GM12875 (cell line): ENCODE data around the gene MUC21.

Source experiments
- H3K4me3 ChIP-seq: one replicate; pipeline ENCODE4 v1.5.1; 2011; ENCODE audit warnings: low read depth, low read length, control low read depth
- TF ChIP-seq, protein P1 (sequence below): IDR thresholded peaks from 2 replicates; pipeline ENCODE4 v1.5.1; 2011; ENCODE audit warnings: low read depth, mild to moderate bottlenecking, control low read depth, inconsistent platforms, low read length, moderate library complexity, borderline replicate concordance; ENCODE audit not compliant: insufficient read depth

MUC21 gene

DNA sequence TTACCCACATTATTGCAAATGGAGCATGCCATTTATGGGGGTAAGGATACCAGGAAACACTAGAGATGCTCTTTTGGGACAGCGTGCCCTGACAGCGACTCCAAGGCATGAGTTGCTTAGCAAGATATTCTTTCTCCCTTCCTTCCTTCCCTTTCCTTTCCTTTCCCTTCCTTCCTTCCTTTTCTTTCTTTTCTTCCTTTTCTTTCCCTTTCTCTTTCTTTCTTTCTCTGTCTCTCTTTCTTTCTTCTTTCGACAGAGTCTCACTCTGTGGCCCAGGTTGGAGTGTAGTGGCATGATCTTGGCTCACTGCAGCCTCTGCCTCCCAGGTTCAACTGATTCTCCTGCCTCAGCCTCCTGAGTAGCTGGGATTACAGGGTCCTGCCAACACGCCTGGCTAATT is 39.5 kb upstream of the MUC21 start:
- TF ChIP-seq, protein P1, sequence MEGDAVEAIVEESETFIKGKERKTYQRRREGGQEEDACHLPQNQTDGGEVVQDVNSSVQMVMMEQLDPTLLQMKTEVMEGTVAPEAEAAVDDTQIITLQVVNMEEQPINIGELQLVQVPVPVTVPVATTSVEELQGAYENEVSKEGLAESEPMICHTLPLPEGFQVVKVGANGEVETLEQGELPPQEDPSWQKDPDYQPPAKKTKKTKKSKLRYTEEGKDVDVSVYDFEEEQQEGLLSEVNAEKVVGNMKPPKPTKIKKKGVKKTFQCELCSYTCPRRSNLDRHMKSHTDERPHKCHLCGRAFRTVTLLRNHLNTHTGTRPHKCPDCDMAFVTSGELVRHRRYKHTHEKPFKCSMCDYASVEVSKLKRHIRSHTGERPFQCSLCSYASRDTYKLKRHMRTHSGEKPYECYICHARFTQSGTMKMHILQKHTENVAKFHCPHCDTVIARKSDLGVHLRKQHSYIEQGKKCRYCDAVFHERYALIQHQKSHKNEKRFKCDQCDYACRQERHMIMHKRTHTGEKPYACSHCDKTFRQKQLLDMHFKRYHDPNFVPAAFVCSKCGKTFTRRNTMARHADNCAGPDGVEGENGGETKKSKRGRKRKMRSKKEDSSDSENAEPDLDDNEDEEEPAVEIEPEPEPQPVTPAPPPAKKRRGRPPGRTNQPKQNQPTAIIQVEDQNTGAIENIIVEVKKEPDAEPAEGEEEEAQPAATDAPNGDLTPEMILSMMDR, result no peak
- H3K4me3 ChIP-seq, result no peak overlapping the region

DNA sequence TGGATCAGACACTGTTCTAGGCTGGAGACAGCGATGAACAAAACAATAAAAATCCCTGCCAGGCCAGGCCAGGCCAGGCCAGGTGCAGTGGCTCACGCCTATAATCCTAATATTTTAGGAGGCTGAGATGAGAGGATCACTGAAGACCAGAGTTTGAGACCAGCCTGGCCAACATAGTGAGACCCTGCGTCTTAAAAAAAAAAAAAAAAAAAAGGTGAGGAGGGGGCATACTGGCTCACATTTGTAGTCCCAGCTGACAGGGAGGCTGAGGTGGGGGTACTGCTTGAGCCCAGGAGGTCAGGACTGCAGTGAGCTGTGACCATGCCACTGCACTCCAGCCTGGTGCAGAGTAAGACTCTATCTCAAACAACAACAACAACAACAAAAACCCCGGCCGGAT is 38.2 kb upstream of the MUC21 start:
- no peak overlapping the region for H3K4me3 ChIP-seq
- TF ChIP-seq, protein P1, result no peak

DNA sequence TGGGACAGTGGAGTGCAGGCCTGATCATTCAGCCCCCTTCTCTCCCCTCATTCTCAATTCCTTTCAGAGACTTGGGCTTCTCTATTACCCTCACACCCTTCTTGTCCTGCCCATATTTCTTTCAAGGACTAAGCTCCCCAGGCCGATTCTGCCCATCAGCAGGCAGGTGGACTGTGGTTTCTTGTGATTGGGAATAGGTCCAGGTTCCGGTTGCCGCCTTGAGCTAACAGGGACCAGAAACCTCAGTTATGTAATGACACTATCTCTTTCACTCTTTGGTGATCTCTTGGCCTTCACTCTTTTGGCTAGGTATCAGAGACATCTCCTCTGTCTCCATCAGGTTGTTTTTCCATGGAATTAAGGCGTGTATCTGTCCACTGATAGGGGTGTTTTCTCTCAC is 36.3 kb upstream of the MUC21 start:
- TF ChIP-seq, protein P1, result no peak

DNA sequence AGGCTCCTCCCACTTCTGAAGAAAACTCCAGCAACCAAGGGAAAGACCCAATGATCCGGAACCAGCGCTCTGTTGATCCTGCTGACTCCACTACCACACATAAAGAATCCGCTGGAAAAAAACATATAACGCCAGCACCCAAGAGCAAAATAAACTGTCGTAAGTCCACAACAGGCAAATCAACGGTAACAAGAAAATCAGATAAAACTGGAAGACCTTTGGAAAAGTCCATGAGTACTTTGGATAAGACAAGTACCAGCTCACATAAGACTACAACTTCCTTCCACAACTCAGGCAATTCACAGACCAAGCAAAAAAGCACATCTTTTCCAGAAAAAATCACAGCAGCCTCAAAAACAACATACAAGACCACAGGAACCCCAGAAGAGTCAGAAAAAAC is 34.7 kb upstream of the MUC21 start:
- TF ChIP-seq, protein P1, result no peak
- H3K4me3 ChIP-seq, result no peak overlapping the region

More for the DNA sequence above, 36.3 kb upstream of the MUC21 start:
- H3K4me3 ChIP-seq, result no peak overlapping the region

DNA sequence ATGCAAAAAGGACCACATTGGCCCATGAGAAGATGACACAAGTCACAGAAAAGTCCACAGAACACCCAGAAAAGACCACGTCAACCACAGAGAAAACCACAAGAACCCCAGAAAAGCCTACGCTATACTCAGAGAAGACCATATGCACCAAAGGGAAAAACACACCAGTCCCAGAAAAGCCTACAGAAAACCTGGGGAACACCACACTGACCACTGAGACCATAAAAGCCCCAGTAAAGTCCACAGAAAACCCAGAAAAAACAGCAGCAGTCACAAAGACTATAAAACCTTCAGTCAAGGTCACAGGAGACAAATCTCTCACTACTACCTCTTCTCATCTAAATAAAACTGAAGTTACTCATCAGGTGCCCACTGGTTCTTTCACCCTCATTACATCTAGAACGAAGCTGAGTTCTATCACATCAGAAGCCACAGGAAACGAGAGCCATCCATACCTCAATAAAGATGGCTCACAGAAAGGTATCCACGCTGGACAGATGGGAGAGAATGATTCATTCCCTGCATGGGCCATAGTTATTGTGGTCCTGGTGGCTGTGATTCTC is 31.5 kb upstream of the MUC21 start:
- TF ChIP-seq, protein P1, result no peak

DNA sequence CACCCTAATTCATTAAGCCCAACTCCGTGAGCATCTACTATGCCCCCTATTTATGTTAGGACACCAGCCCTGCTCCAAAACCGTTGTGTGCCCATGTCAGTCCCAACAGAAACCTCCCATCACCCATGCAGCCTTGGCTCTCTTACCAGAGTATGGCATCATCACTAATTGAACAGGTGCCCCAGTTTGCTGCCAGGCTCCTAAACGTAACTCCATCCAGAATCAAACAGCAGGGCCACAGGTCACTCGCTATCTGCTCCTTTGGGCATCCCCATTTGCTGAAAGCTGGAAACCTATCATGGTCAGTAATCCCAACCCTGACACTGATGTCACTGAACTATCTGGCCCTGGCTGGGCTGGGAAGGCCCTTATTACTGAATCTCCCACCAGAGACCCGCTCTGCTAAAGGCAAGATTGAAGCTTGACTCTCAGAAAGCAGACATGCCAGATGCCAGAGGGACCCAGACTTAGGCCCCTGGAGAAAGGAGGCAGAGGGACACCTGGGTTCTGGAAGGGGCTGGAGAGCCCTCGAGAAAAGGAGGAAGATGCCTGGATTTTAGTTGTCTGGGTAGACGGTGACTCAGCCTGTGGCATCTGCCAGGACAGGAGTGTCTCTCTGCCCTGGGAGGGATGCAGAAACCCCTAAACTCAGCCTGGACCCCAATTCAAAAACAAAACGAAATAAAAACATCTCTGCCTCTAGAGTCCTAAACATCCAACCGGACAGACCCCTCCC is 28.7 kb upstream of the MUC21 start:
- TF ChIP-seq, protein P1, result no peak
- H3K4me3 ChIP-seq, result peak overlapping the region; percentile 45

More for the DNA sequence above, 31.5 kb upstream of the MUC21 start:
- H3K4me3 ChIP-seq, result no peak overlapping the region
